CD4-positive, alpha-beta T cell treated with Interleukin-10 for 1 hour (primary cell): Measurements from ENCODE around the gene RPS21.

Source experiments
- DNase-seq: peaks from one replicate; pipeline ENCODE4 v3.0.0-alpha.2; 2020

The RPS21 gene

GRCh38 chr20:62428396-62429295 lies 41.7 kb downstream of the RPS21 start:
- no peak for DNase-seq

GRCh38 chr20:62429455-62430310 lies 42.8 kb downstream of the RPS21 start:
- DNase-seq, result no peak

- DNase-seq, result no peak
Measured at GRCh38 chr20:62430311-62430853, 43.5 kb downstream of the RPS21 start.

- DNase-seq, result no peak
Measured at GRCh38 chr20:62430866-62431447, 44.1 kb downstream of the RPS21 start.

- no peak for DNase-seq
Measured at GRCh38 chr20:62433658-62434497, 47.0 kb downstream of the RPS21 start.

GRCh38 chr20:62436692-62437091 lies 49.8 kb downstream of the RPS21 start:
- DNase-seq, result no peak

- no peak for DNase-seq
Measured at GRCh38 chr20:62437496-62437895, 50.6 kb downstream of the RPS21 start.

- no peak for DNase-seq
Measured at GRCh38 chr20:62437927-62438326, 51.0 kb downstream of the RPS21 start.
